Fibroblast of skin of scalp (primary cell): Measurements from ENCODE around the gene TRAF1.

Experiments used
- DNase-seq: peaks from one replicate; pipeline ENCODE4 v3.0.0-alpha.2; 2013

Gene TRAF1

DNA sequence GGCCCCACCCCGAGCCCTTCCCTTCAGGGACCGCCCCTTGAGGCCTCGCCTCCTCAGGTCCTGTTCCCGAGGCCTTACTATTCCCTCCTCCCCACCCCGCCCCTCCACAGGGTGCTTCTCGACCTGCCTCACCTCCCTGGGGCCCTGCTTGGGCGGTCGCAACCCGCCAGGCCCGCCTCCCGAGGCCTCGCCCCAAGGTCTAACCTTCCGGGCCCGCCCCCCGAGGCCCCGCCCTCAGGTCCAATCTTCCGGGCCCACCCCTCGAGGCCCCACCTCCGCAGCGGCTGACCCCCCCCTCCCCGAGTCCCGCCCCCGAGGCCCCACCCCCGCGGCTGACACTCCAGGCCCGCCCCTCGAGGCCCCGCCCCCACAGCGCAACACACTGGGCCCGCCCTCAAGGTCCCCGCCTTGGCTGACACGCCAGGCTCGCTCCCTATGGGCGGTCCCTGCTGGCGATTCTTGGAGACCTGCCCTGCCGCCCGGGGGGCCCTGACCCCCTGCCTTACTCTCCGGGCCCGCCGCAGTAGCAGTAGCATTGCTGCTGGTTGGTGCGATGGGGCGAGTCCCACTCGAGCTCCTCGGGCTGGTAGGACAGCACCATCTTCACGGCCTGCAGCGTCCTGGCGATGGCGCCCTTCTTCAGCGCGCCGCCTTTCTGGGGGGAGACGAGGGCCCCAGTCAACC is 57.8 kb downstream of the TRAF1 start:
- peak; percentile 95 for DNase-seq

DNA sequence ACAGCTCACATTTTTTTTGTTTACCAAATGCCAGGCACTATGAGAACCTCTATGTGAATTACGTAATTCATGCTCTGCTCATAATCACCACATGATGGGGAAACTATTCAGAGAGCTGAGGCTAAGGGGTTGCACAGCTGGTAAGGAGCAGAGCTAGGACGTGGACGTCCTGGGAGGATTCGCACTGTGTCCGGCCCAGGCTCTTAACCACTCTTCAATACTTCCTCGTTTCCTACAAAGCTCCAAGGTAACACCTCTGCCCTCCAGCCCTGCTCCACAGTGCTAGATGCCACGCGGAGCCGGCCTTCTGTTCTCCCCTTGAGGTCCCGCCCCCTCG is 58.3 kb downstream of the TRAF1 start:
- DNase-seq = no peak

DNA sequence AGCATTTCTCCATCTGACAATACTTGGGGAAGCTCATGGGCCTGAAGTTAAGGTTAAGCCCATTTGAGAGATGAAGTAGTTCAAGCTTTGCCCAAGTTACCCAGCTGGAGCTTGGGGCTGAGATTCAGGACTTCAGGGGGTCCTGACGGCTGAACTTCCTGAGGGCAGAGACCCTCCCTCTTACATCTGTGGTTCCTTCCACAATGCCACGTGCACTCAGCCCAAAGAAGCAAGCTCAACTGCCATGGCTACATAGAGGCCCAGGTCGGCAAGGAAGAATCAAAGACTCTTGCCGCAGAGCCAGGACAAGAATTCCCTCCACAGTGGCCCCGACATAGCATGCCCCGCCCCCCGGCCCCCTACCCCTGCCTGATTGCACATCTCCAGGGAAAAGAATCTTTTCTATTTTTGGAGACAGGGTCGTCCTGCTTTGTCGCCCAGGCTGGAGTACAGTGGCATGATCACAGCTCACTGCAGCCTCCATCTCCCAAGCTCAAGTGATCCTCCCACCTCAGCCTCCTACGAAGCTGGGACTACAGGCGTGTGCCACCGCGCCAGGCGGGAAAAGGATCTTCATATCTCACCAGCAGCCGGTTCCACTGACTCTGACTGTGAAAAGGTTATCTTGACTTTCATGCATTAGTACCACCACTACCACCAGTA is 58.8 kb downstream of the TRAF1 start:
- no peak for DNase-seq

DNA sequence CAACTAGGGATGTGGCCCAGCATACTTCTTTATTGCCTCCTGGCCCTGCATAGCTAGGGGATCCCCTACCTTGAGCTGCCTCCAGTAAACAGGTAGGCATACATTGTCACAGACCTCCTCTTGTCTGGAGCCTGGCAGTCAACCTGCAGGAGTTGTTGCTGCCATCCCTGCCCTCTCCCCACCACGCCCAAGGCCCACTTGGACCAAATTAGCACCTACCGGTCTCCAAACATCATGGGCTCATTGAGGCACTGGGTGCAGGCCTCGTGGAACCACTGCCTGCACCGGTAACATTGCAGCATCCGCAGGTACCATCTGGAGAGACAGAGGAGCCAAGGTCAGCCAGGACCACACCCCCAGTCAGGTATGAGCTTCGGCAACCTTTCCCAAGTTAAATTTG is 59.9 kb downstream of the TRAF1 start:
- DNase-seq = no peak

DNA sequence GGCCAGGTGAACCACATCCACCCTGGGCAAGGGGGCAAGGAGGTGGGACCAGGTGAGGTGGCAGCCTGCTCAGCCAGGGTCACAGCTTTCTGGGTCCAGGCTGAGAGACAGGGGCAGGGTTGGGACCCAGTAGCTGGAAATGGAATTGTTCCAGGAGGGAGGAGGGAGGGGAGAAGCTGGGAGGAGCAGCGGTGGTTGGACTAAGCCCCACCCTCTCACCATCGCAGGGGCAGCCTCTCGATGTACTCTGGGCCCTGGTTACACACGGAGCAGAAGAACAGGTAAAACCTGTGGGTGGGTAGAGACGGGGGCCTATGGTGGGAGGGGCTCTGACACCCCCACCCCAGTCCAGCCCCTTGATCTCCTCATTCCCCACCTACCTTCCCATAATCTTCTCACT is 60.8 kb downstream of the TRAF1 start:
- no peak for DNase-seq

DNA sequence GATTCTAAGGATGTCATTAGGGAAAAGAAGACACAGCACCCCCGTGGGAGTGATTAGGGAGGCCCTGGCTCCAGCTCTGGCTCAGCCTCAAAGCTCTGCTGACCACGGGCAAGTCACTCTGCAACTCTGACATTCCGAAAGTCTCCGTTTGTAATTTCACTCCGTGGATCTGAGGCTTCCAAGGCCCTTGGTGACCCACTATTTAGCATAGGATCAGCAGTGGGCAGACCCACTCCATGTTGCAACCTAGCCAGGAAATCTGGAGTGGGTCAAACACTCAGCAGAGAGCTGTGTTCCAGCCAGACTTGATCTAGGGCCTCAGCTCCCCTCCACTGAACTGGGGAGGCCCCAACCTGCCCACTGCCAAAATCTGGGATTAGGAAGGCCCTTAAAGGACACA is 61.4 kb downstream of the TRAF1 start:
- DNase-seq = no peak

DNA sequence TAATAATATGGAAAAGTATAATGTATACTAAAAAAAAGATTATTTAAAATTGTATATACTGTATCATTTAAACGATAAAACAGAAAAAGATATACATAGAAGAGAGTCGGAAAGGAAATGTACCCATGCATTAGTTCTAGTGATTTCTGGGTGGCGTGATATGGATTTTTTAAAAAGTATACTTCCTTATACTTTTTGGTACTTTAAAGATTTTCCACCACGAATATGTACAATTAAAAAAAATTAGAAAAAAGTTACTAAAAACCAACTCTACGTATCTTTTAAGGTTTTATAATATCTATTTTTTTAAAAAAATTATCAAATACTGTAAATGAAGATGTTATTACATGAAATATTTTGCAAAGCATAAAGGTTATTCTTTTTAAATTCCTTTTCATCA is 61.9 kb downstream of the TRAF1 start:
- no peak for DNase-seq

DNA sequence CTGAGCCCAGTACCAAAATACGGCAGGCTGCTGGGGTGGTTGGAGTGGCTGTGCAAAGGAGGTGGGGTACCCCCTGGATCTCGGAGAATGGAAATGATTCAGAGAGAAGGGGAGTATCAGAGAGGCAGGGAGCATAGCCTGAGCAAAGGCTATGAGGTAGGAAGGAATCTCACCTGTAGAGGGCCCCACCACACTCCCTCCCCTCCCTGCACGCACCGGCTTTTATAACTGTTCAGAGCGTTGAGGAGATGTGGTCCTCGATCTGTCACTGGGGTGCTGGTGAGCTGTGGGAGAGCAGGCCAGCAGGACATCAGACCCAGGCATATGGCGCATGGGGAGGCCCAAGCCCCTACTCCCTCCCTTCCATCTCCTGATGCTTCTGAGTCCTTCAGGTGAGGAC is 62.8 kb downstream of the TRAF1 start:
- DNase-seq = no peak

DNA sequence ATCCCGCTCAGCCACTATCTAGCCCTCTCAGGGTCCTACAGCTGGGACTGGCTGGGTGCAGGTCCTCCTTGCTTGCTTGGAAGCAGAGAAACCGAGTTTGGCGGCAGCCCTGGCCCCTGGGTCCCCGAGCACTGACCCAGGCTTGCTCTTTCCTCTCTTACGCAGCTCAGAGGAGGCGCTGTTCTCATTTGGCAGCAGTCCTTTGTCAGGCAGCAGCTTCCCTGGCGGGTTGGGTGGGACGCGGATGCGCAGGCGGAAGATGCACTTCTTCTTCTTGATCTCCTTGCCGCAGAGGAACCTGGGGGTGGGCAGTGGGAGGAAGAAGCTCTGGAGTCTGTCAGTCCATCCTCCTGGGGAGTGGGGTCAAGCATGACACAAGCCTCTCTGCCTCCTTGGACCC is 64.1 kb downstream of the TRAF1 start:
- no peak for DNase-seq

DNA sequence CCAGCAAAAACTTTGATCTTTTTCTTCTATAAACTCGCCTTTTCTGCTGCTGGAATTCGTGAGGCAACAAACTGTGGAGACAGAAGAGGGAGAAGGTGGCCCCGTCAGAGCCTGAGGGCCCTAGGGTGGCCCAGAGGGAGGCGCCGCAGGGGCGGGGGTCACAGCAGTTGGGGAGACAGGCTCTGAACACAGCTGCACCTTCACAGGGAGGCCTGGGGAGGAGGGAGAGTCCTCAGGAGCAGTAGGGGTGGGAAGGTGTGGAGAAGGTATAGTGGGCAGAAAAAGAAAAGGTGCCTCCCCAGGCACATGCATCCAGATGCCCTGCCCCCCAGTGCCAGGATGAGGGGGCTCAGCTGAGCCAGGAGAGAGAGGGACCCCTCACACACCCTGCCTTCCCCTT is 64.7 kb downstream of the TRAF1 start:
- no peak for DNase-seq

DNA sequence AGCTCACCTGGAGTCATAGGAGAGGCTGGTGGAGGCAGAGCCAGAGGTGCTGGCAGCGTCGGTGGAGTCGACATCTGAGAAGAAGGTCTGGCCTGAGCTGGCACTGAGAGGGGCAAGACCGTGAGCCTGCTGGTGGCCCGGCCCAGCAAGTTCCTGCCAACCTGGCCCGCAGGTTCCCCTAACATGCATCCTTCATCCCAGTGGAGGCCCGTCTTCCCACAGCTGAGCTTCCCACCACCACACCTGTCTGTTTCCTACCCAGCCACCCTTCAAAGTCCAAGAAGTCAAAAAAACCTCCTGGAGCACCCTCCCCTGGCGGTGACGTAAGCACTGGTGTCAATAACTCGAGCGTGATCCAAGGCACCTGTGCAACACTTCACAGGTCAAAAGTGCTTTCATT is 66.5 kb downstream of the TRAF1 start:
- no peak for DNase-seq

DNA sequence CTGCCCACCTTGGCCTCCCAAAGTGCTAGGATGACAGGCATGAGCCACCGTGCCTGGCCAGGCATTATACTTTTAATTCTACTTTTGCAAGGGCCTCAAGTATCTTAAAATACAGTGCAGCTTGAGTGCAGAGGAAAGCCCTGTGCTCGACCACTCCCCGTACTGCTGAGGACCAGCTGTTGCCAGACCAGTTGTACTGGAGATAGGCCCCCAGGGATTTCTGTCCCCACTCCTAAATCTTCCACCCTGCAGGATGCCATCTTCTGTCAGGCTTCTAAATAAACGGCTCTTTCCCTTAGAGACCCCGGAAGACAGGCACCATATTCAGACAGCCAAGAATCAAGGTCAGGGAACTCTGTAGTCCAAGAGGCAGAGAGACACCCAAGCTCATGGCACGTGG is 67.2 kb downstream of the TRAF1 start:
- no peak for DNase-seq

DNA sequence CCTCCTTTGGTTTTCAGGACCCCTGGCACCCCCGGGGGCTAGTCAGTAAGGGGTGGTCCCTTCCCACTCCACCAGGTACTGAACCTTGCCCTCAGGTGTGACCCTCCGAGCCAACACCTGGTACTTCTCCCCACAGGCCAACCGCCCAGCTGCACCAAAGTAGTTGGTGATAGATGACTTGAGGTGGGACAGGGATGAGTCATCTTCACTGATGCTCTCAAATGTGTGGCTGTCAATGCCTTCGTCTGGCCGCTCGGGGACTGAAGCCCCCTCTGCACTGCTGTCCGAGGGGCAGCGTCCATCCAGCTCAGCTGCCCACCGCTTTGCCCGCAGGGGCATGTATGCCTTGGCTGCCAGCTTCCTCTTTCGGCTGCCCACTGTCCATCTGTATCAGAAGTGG is 68.7 kb downstream of the TRAF1 start:
- no peak for DNase-seq

DNA sequence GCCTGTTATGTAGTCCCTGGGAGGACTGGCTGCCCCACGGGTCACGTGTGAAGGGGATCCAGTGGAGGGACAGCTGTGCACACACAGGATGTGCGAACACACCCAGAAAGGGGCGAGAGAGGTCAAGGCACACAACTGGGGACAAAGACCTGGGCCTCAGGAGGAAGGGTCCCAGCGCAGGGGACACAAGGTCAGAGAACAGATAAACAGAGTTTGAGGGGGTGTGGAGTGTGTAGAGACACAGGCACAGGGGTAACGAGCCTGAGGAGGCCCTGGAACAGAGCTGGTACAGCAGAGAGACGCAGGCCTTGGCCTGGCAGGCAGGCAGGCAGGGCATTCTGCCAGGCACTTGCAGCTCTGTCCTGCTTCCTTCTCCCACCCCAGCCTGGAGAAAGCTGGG is 69.1 kb downstream of the TRAF1 start:
- DNase-seq = no peak

DNA sequence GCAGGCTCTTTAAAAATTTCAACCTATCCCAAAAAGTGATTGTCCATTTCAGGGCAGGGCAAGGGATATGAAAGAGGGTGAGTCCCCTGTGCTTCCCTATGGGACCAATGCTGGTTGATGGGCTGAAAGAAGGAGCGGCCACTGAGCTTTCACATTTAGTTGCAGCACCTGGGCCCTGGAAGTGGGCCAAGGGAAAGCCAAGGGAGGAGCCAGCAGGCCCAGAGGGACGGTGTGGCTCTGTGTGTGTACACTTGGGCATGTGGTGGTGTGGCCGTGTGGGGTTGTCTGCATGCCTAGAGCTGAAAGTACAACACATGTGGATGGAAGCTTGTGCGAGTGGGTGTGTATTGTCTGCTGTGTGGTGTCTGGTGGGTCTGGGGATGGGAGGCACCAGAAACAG is 69.9 kb downstream of the TRAF1 start:
- no peak for DNase-seq

DNA sequence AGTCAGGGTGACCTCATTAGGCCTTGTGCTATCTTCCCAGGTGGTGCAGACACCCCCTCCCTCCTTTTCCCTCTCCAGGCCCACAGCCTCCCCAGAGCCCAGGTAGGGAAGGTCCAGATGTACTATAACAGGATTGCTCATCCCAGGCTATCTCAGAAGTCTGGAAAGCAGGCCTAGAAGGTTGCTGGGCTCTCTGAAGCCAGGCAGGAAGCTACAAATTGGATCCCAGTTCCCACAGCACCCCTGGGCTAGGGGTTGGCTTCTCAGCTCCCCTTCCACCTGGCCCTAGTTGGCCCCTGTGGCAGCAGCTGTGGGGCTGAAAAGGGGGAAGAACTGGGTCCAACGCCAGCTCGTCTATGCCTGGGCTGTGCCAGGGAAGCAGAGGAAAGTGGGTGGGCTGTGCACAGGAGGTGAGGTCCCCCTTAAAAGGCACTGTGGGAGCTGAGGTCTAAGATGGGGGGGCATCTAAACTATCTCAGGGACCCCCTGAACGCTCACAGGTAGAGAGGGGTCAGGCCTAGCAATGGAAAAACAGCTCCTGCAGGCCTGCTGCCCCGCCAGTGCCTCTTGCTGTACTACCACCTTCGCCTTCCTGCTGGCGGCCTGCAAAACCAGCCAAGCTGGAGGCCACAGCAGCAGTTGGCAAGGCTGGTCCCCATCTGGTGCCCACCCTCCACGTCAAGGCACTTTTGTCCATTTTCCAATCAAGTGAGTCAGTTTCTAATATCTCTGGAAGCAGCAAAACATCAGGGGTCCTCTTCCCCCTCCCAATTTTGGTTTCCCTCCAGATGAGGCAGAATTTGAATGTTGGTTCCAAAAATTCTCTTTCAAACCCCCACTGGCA is 70.5 kb downstream of the TRAF1 start:
- DNase-seq = no peak

DNA sequence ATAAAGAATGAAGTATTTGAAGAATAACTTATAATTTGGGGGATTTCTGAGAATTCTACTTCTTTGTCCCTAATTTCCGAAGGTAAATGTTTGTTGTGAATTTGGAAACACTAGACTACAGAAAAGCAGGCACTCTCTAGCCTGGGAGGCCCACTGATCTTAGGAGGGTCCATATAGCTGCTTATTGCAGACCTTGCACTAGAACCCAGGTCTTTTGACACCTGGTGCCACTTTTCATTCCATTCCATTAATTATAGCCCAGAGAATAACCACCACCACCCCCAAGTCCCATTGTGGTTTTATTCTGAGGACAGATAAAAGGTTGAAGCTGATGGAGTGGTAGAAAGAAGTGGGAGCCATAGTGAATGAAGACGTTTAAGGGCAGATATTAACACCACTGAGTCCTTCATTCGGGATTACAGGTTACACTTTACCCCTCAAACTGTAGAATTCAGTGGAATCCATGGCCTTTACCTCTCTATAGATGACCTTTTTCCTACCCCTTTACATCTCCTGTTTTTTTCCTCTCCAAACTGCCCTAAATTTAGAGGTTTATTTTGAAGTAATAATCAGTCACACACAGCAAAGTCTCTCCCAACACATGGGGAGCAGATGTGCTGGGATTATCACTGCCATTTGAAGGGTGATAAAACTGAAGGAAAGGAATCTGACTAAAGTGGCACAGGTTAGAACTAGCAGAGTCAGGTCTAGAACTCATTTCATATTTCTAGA is 71.8 kb downstream of the TRAF1 start:
- no peak for DNase-seq

DNA sequence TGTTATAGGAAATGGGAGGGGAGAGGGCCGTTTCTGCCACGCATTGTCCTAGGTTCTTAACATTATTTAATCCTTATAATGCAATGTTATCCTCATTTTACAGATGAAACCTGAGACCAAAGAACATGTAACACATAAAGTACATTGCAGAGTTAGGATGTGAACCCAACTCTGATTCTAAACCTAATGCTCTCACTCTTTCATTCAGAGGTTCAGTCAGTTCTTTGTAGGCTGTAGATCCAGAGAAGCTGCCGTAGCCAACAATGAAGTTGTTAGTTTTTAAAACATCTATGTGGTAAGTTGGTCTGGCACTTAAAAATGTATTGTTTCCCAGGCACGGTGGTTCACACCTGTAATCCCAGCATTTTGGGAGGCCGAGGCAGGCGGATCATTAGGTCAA is 73.4 kb downstream of the TRAF1 start:
- DNase-seq = no peak
